Caco-2 (cell line): ENCODE results near the gene DNAJC8. TPM values are rescaled to one million over a fixed set of nuclear protein-coding genes. Genes with fewer than 3 reads are reported as not detected.

Source experiments
- BruUV-seq: library from RNA; stranded (reverse); fragments of 400-500 nt; replicated peaks from 2 replicates; lab custom pipeline; 2021; lab: Mats Ljungman, UMichigan
- CTCF ChIA-PET: fragments of 300-600 bp; sonication (Branson Sonifier 250); formaldehyde crosslinking; loops from one replicate; lab custom pipeline; 2022; ENCODE audit warnings: antibody characterized with exemption; lab: Charles Lee
- POLR2A ChIA-PET: fragments of 300-600 bp; sonication (Branson Sonifier 250); formaldehyde crosslinking; loops from one replicate; lab custom pipeline; 2022; ENCODE audit warnings: antibody characterized with exemption; lab: Charles Lee
- DNase-seq, 2 experiments: peaks; one replicate each; pipeline versions ENCODE4 v3.0.0 to v3.0.0-alpha.2; 2020 to 2022
- H3K27me3 ChIP-seq: replicated peaks from 2 replicates; pipeline ENCODE4 v1.6.0; 2011; ENCODE audit warnings: low read length; ENCODE audit not compliant: control insufficient read depth, insufficient read depth
- H3K36me3 ChIP-seq: 2 replicates; pipeline ENCODE4 v1.5.1; 2011; ENCODE audit warnings: low read length; ENCODE audit not compliant: control insufficient read depth, insufficient read depth
- H3K4me1 ChIP-seq: fragments of 250-450 bp; sonication (Bioruptor Pico); 2 replicates; pipeline ENCODE4 v1.5.1; 2020; ENCODE audit warnings: mild to moderate bottlenecking
- H3K4me3 ChIP-seq: 2 replicates; pipeline ENCODE4 v1.5.1; 2011; ENCODE audit warnings: low read depth, mild to moderate bottlenecking, control low read depth, low read length
- H3K9me3 ChIP-seq: fragments of 250-450 bp; sonication (Bioruptor Pico); 2 replicates; pipeline ENCODE4 v1.5.1; 2020; ENCODE audit warnings: mild to moderate bottlenecking, moderate library complexity
- H3K27ac Mint-ChIP-seq: one replicate; pipeline ENCODE4 v1.8.0; 2022; ENCODE audit warnings: mixed read lengths; ENCODE audit not compliant: unreplicated experiment
- H3K27me3 Mint-ChIP-seq: one replicate; pipeline ENCODE4 v1.8.0; 2022; ENCODE audit warnings: mixed read lengths; ENCODE audit not compliant: insufficient read depth, unreplicated experiment
- H3K36me3 Mint-ChIP-seq: one replicate; pipeline ENCODE4 v1.8.0; 2022; ENCODE audit warnings: mild to moderate bottlenecking, mixed read lengths; ENCODE audit not compliant: insufficient read depth, unreplicated experiment
- H3K4me1 Mint-ChIP-seq: one replicate; pipeline ENCODE4 v1.8.0; 2022; ENCODE audit warnings: low read depth, mixed read lengths; ENCODE audit not compliant: unreplicated experiment
- H3K4me3 Mint-ChIP-seq: one replicate; pipeline ENCODE4 v1.8.0; 2022; ENCODE audit warnings: mild to moderate bottlenecking, moderate library complexity, mixed read lengths; ENCODE audit not compliant: unreplicated experiment
- H3K9me3 Mint-ChIP-seq: one replicate; pipeline ENCODE4 v1.8.0; 2022; ENCODE audit warnings: mixed read lengths; ENCODE audit not compliant: unreplicated experiment
- intact Hi-C: fragments of 100-400 bp; cut with micrococcal nuclease; formaldehyde crosslinking; loops from one replicate; pipeline ENCODE4 v1.10.0; 2022; ENCODE audit not compliant: unreplicated experiment
- total RNA-seq: library from RNA; stranded (reverse); gene quantifications from 2 replicates; pipeline ENCODE4 v1.2.3, GENCODE V29; 2022
- TF ChIP-seq, protein P1 (sequence below), 2 experiments: fragments of 200-600 bp in 1 of 2; IDR thresholded peaks; 1 replicate in 1 of 2; 2 replicates in 1 of 2; pipeline versions ENCODE4 v1.5.1 to v1.8.0; 2011 to 2022; ENCODE audit warnings: antibody characterized with exemption in 1 of 2, control low read depth in 1 of 2, inconsistent platforms in 1 of 2, low read depth in 1 of 2, low read length in 1 of 2, mild to moderate bottlenecking in 1 of 2, moderate library complexity in 1 of 2; ENCODE audit not compliant: insufficient read depth in 1 of 2, severe bottlenecking in 1 of 2, unreplicated experiment in 1 of 2

DNAJC8 gene
- total RNA-seq, 1 experiment from 2014 or later = 69.4 TPM

DNA sequence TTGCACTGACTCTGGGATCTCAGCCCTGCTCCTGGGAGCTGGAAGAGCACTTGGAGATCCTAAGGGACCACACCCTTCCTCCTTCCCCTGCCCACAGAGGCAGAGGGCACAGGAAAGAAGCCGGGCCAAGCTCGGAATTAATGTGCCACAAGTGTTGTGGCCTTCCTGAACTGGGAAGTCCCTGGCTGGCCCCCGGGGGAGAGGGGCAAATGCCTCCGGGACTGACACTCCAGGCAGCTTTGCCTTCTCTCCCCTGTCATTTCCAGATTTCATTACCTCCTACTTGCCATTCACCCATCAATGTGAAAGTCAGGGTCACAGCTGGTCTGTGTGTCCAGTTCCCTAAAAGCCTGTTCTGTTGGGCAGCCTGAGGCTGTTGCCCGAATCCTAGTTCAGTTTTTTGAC lies 48.1 kb upstream of the DNAJC8 start:
- no peaks in the 10 kb centered on the region for H3K4me1 ChIP-seq
- H3K9me3 ChIP-seq = no peaks in the 10 kb centered on the region
- TF ChIP-seq, protein P1, sequence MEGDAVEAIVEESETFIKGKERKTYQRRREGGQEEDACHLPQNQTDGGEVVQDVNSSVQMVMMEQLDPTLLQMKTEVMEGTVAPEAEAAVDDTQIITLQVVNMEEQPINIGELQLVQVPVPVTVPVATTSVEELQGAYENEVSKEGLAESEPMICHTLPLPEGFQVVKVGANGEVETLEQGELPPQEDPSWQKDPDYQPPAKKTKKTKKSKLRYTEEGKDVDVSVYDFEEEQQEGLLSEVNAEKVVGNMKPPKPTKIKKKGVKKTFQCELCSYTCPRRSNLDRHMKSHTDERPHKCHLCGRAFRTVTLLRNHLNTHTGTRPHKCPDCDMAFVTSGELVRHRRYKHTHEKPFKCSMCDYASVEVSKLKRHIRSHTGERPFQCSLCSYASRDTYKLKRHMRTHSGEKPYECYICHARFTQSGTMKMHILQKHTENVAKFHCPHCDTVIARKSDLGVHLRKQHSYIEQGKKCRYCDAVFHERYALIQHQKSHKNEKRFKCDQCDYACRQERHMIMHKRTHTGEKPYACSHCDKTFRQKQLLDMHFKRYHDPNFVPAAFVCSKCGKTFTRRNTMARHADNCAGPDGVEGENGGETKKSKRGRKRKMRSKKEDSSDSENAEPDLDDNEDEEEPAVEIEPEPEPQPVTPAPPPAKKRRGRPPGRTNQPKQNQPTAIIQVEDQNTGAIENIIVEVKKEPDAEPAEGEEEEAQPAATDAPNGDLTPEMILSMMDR (IDR thresholded peaks at IDR 0.05; ENCODE audit: insufficient read depth in 1 of 2, low read depth in 1 of 2, low read length in 1 of 2, severe bottlenecking in 1 of 2, unreplicated experiment in 1 of 2) = no peak
- Mint-ChIP-seq H3K4me3 (no peak overlapping the region), H3K4me1 (no peaks in the 10 kb centered on the region), H3K27ac (no peak overlapping the region), H3K36me3 (peaks cover 73% of the 10 kb centered on the region), H3K27me3 (no peaks in the 10 kb centered on the region), H3K9me3 (no peaks in the 10 kb centered on the region)
- no peak overlapping the region for H3K4me3 ChIP-seq
- ChIA-PET CTCF (no interaction called here), POLR2A (no interaction called here)
- no peak for DNase-seq
- no peaks in the 10 kb centered on the region for H3K27me3 ChIP-seq
- no TSS peak for BruUV-seq
- intact Hi-C loops = no loop called here
- no peaks in the 10 kb centered on the region for H3K36me3 ChIP-seq

DNA sequence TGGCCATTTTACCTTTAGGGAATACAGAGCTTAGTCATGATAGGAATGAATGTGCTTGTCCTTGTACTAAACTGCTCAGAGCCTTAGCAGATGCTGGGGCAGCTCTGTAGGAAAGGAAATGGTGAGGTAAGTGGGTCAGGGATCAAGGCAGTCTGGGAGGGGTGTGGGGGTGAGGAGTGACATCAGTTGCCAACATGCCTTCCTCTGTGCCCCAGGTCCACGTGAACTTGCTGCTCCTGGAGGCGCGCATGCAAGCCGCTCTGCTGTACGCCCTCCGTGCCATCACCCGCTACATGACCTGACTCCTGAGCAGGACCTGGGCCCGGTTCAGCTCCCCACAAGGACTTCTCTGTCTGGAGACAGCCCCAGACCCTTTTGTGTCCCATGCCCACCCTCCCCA lies 47.7 kb upstream of the DNAJC8 start:
- TF ChIP-seq, protein P1 (IDR thresholded peaks at IDR 0.05; ENCODE audit: insufficient read depth in 1 of 2, low read depth in 1 of 2, low read length in 1 of 2, severe bottlenecking in 1 of 2, unreplicated experiment in 1 of 2) = no peak
- Histone ChIP-seq H3K9me3 (no peaks in the 10 kb centered on the region), H3K4me1 (no peaks in the 10 kb centered on the region), H3K36me3 (no peaks in the 10 kb centered on the region), H3K4me3 (no peak overlapping the region), H3K27me3 (no peaks in the 10 kb centered on the region)
- H3K9me3 Mint-ChIP-seq = no peaks in the 10 kb centered on the region
- CTCF ChIA-PET = no interaction called here
- DNase-seq = no peak
- POLR2A ChIA-PET = no interaction called here
- no peak overlapping the region for H3K27ac Mint-ChIP-seq
- no peaks in the 10 kb centered on the region for H3K27me3 Mint-ChIP-seq
- no TSS peak for BruUV-seq
- intact Hi-C loops = no loop called here
- no peaks in the 10 kb centered on the region for H3K4me1 Mint-ChIP-seq
- peaks cover 78% of the 10 kb centered on the region for H3K36me3 Mint-ChIP-seq
- H3K4me3 Mint-ChIP-seq = no peak overlapping the region

DNA sequence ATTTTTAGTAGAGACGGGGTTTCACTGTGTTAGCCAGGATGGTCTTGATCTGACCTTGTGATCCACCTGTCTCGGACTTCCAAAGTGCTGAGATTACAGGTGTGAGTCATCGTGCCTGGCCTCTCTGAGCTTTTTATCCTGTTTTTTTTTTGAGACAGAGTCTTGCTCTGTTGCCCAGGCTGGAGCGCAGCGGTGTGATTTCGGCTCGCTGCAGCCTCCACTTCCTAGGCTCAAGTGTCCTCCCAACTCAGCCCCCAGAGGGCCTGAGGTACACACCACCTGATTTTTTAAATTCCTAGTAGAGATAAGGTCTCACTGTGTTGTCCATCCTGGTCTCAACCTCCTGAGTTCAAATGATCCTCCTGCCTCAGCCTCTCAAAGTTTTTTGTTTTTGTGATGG lies 46.9 kb upstream of the DNAJC8 start:
- ChIA-PET CTCF (no interaction called here), POLR2A (no interaction called here)
- Histone ChIP-seq H3K27me3 (no peaks in the 10 kb centered on the region), H3K9me3 (no peaks in the 10 kb centered on the region), H3K36me3 (no peaks in the 10 kb centered on the region), H3K4me3 (no peak overlapping the region), H3K4me1 (no peaks in the 10 kb centered on the region)
- no peak overlapping the region for H3K27ac Mint-ChIP-seq
- no peaks in the 10 kb centered on the region for H3K4me1 Mint-ChIP-seq
- no TSS peak for BruUV-seq
- H3K27me3 Mint-ChIP-seq = no peaks in the 10 kb centered on the region
- peaks cover 86% of the 10 kb centered on the region for H3K36me3 Mint-ChIP-seq
- H3K4me3 Mint-ChIP-seq = no peak overlapping the region
- intact Hi-C loops = no loop called here
- H3K9me3 Mint-ChIP-seq = no peaks in the 10 kb centered on the region
- TF ChIP-seq, protein P1 (IDR thresholded peaks at IDR 0.05; ENCODE audit: insufficient read depth in 1 of 2, low read depth in 1 of 2, low read length in 1 of 2, severe bottlenecking in 1 of 2, unreplicated experiment in 1 of 2) = no peak
- DNase-seq = no peak
